Measurements from ENCODE around the gene APBB2.

The APBB2 gene

DNA sequence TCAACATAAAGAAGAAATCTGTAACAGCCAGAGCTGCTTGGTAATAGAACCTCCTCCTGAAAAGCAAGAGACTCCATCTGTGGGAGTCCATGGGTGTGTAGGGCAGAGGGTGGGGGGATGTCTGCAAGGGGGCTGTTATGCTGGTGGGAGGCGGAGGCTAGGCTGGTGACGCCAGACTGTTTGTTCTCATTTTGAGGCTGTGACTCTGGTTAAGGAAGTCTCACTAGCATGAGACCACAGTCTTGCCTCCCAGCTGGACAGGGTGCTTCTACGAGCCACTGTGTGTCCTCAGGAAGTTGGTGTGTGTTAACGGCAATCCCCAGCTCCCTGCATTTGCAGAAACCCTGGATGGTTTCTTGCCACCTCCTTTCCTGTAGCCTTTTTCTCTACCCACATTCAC is 384.8 kb downstream of the APBB2 start:
- Histone ChIP-seq H4K20me1 (ENCODE audit: insufficient read depth) (no peaks in the 10 kb centered on the region), H3K79me2 (ENCODE audit: insufficient read depth, low read depth) (no peaks in the 10 kb centered on the region), H3K36me3 (ENCODE audit: insufficient read depth) (no peaks in the 10 kb centered on the region), H3K4me1 (ENCODE audit: low read depth, poor library complexity, severe bottlenecking) (no peaks in the 10 kb centered on the region), H3K9ac (no peak overlapping the region), H3K4me2 (no peak overlapping the region), H3K27me3 (ENCODE audit: insufficient read depth, low read depth) (no peaks in the 10 kb centered on the region), H2AFZ (ENCODE audit: low read depth) (no peak overlapping the region), H3K4me3 (IDR thresholded peaks at IDR 0.05; ENCODE audit: insufficient read depth, low read depth, low read length) (no peak overlapping the region), H3K27ac (no peak overlapping the region)
- TF ChIP-seq, protein P1, sequence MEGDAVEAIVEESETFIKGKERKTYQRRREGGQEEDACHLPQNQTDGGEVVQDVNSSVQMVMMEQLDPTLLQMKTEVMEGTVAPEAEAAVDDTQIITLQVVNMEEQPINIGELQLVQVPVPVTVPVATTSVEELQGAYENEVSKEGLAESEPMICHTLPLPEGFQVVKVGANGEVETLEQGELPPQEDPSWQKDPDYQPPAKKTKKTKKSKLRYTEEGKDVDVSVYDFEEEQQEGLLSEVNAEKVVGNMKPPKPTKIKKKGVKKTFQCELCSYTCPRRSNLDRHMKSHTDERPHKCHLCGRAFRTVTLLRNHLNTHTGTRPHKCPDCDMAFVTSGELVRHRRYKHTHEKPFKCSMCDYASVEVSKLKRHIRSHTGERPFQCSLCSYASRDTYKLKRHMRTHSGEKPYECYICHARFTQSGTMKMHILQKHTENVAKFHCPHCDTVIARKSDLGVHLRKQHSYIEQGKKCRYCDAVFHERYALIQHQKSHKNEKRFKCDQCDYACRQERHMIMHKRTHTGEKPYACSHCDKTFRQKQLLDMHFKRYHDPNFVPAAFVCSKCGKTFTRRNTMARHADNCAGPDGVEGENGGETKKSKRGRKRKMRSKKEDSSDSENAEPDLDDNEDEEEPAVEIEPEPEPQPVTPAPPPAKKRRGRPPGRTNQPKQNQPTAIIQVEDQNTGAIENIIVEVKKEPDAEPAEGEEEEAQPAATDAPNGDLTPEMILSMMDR (conservative IDR thresholded peaks at IDR 0.05; ENCODE audit: low read depth, low read length), result no peak

DNA sequence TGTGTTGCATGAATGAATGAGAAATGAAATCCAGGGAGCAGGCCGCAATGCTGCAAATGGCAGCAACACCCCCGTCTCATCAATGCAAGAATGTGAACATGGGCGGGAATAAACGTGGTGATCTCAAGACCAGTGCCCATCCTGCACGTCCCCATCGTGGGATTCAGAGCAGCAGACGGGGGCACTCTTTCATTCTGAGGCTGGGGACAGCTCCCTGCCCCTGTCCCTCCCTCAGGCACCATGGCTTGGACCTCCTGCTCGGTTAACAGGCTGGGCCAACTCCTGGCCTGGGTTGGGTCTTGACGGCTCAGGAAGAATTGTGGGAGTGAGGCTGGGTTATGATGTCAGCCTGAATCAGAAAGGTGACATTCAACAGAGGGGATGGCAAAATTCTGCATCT is 385.7 kb downstream of the APBB2 start:
- H3K79me2 ChIP-seq (ENCODE audit: insufficient read depth, low read depth), result no peaks in the 10 kb centered on the region
- no peaks in the 10 kb centered on the region for H3K4me1 ChIP-seq (ENCODE audit: low read depth, poor library complexity, severe bottlenecking)
- H4K20me1 ChIP-seq (ENCODE audit: insufficient read depth), result no peaks in the 10 kb centered on the region
- H3K4me3 ChIP-seq (IDR thresholded peaks at IDR 0.05; ENCODE audit: insufficient read depth, low read depth, low read length), result no peak overlapping the region
- H2AFZ ChIP-seq (ENCODE audit: low read depth), result no peak overlapping the region
- H3K9ac ChIP-seq, result no peak overlapping the region
- TF ChIP-seq, protein P1 (conservative IDR thresholded peaks at IDR 0.05; ENCODE audit: low read depth, low read length), result no peak
- H3K27me3 ChIP-seq (ENCODE audit: insufficient read depth, low read depth), result no peaks in the 10 kb centered on the region
- H3K27ac ChIP-seq, result no peak overlapping the region
- no peak overlapping the region for H3K4me2 ChIP-seq
- no peaks in the 10 kb centered on the region for H3K36me3 ChIP-seq (ENCODE audit: insufficient read depth)

DNA sequence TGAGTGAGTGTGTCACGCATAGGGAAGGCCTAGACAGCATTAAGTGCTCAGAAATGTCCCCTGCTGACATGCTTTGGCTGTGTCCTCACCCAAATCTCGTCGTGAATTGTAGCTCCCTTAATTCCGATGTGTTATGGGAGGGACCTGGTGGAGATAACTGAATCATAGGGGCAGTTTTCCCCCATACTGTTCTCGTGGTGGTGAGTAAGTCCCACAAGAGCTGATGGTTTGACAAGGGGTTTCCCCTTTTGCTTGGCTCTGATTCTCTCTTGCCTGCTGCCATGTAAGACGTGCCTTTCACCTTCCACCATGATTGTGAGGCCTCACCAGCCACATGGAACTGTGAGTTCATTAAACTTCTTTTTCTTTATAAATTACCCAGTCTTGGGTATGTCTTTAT is 386.6 kb downstream of the APBB2 start:
- Histone ChIP-seq H3K79me2 (ENCODE audit: insufficient read depth, low read depth) (no peaks in the 10 kb centered on the region), H2AFZ (ENCODE audit: low read depth) (no peak overlapping the region), H3K4me3 (IDR thresholded peaks at IDR 0.05; ENCODE audit: insufficient read depth, low read depth, low read length) (no peak overlapping the region), H3K4me2 (no peak overlapping the region), H4K20me1 (ENCODE audit: insufficient read depth) (no peaks in the 10 kb centered on the region), H3K27me3 (ENCODE audit: insufficient read depth, low read depth) (no peaks in the 10 kb centered on the region), H3K4me1 (ENCODE audit: low read depth, poor library complexity, severe bottlenecking) (no peaks in the 10 kb centered on the region), H3K27ac (no peak overlapping the region), H3K36me3 (ENCODE audit: insufficient read depth) (no peaks in the 10 kb centered on the region), H3K9ac (no peak overlapping the region)
- TF ChIP-seq, protein P1 (conservative IDR thresholded peaks at IDR 0.05; ENCODE audit: low read depth, low read length), result no peak

DNA sequence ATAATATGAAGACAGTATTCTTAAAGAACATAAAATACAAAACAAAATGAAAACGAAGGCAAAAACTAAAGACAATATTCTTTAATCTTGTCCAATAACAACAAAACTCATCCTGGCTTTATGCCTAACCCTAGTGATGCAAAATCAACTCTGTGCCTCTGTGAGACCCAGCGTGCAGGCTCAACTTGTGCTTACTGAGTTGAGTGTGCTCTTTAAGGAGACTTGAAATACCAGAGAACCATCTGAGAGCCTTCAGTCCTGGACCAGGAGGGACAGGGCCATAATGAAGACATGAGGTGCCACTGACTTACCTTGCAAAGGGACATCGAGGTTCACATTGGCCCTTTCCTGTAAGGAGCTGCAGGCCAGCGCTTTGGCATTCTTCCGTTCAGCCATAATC is 387.5 kb downstream of the APBB2 start:
- no peak overlapping the region for H3K4me3 ChIP-seq (IDR thresholded peaks at IDR 0.05; ENCODE audit: insufficient read depth, low read depth, low read length)
- no peaks in the 10 kb centered on the region for H4K20me1 ChIP-seq (ENCODE audit: insufficient read depth)
- TF ChIP-seq, protein P1 (conservative IDR thresholded peaks at IDR 0.05; ENCODE audit: low read depth, low read length), result no peak
- no peak overlapping the region for H3K27ac ChIP-seq
- no peak overlapping the region for H3K9ac ChIP-seq
- H3K4me1 ChIP-seq (ENCODE audit: low read depth, poor library complexity, severe bottlenecking), result no peaks in the 10 kb centered on the region
- H2AFZ ChIP-seq (ENCODE audit: low read depth), result no peak overlapping the region
- no peaks in the 10 kb centered on the region for H3K27me3 ChIP-seq (ENCODE audit: insufficient read depth, low read depth)
- no peaks in the 10 kb centered on the region for H3K79me2 ChIP-seq (ENCODE audit: insufficient read depth, low read depth)
- no peak overlapping the region for H3K4me2 ChIP-seq
- no peaks in the 10 kb centered on the region for H3K36me3 ChIP-seq (ENCODE audit: insufficient read depth)

All from KMS-11 (cell line).